ENCODE results near the gene BLOC1S6.

BLOC1S6 gene

DNA sequence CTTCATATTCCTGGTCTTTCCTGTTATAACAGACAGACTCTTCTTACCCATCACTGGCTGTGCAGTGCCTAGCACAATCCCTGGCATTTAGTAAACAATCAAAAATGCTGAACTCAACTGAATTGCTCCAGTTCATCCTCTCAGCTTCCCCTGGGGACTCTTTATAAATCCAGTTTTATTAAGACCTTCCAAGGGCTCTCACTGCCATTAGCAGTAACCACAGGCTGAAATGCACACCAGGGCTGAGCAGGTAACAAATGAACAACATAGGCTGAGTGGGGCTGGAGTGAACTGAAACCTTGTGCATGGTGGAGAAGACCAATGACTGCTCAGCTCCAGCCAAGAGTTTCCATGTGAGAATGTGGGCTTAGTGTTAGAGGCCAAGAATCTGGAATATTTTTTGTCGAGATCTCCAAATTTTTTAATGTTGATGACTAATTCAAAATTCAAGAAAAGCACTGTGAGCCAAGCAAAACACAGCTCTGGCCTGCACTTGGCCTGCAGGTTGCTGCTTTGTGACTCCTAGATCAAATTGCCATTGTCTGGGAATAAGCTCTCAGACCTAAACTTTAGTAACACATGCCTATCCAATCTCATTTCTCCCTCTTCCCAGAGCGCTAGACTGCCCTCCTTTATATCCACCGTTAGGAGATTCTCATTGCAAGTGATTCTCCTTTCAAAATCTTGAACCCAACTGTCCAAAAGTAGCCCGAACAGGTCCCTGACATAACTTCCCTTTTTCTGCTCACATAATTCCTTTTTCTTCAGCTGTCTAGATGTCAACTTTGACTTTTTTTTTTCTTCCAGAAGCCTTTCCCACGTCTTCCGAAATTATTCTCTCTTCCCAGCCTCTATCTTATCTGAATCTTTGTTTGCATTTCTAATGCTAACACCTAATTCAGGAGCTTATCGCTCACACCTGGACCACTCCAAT lies 55.1 kb downstream of the BLOC1S6 start:
- no peaks in the 10 kb centered on the region for H3K9me3 Mint-ChIP-seq
- H3K4me1 Mint-ChIP-seq, result peaks cover 16% of the 10 kb centered on the region
- H3K36me3 Mint-ChIP-seq (ENCODE audit: low read depth), result no peaks in the 10 kb centered on the region
- no peak for DNase-seq
- peaks cover 32% of the 10 kb centered on the region for H3K27me3 Mint-ChIP-seq (ENCODE audit: low read depth, poor library complexity)
- no peak overlapping the region for H3K27ac Mint-ChIP-seq
- no peak overlapping the region for H3K4me3 Mint-ChIP-seq
- TF ChIP-seq, protein P1, sequence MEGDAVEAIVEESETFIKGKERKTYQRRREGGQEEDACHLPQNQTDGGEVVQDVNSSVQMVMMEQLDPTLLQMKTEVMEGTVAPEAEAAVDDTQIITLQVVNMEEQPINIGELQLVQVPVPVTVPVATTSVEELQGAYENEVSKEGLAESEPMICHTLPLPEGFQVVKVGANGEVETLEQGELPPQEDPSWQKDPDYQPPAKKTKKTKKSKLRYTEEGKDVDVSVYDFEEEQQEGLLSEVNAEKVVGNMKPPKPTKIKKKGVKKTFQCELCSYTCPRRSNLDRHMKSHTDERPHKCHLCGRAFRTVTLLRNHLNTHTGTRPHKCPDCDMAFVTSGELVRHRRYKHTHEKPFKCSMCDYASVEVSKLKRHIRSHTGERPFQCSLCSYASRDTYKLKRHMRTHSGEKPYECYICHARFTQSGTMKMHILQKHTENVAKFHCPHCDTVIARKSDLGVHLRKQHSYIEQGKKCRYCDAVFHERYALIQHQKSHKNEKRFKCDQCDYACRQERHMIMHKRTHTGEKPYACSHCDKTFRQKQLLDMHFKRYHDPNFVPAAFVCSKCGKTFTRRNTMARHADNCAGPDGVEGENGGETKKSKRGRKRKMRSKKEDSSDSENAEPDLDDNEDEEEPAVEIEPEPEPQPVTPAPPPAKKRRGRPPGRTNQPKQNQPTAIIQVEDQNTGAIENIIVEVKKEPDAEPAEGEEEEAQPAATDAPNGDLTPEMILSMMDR (IDR thresholded peaks at IDR 0.05), result no peak

DNA sequence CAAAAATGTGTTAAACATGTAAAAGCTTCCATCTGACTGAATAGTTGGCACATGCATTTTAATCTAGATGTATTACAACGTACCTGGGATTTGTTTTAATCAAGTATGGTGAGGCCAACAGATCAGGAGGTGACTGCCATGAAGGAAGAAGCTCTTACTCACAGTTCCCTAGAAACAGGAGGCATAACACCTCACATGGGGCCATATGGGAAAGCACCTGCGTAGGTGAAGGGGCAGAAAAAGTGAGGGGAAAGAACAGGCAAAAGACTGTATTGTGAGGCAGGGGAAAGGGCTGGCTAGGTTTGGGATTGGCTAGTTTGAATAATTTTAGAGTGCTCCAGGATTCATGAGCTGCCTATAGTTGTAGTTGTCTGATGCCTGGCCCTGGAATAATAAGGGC lies 57.3 kb downstream of the BLOC1S6 start:
- H3K9me3 Mint-ChIP-seq, result no peaks in the 10 kb centered on the region
- TF ChIP-seq, protein P1 (IDR thresholded peaks at IDR 0.05), result no peak
- no peak overlapping the region for H3K4me3 Mint-ChIP-seq
- no peak for DNase-seq
- H3K4me1 Mint-ChIP-seq, result peaks cover 16% of the 10 kb centered on the region
- H3K27me3 Mint-ChIP-seq (ENCODE audit: low read depth, poor library complexity), result peaks cover 12% of the 10 kb centered on the region
- no peak overlapping the region for H3K27ac Mint-ChIP-seq
- no peaks in the 10 kb centered on the region for H3K36me3 Mint-ChIP-seq (ENCODE audit: low read depth)

DNA sequence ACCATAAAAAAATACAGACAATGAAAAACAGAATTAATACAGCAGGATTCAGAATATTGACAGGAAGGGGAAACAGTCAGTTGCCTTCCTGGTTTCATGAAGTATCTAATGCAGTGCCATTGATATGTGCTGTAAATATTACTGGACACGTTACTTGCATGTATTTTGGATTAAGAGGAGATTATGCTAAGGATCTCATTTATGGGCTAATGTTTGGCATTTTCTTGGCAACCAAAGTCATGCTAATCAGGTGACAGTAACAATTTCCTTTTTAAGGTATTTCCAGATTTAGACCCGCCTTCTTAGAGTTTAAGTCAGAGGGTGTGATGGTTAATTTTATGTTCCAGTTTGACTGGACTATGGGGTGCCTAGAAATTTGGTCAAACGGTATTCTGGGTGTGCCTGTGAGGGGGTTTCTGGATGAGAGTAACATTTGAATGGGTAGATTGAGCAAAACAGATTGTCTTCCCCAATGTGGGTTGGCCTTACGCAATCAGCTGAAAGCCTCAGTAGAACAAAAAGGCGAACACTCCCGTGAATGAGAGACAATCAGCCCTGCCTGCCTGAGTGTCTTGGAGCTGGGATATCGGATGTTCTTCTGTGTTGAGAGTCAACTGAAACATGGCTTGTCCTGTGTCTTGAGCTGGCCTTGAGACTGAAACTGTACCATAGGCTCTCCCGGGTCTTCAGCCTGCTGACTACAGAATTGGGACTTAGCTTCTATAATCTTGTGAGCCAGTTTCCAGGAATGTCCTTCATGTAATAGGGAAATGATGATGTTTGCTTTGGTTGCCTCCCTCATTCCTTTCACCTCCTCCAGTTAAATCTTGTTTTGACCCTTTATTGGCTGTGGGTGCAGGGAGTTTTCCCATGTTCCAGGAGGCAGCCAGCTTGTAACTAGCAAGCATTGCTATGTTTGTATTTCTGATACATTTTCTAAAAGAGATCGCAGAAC lies 58.1 kb downstream of the BLOC1S6 start:
- TF ChIP-seq, protein P1 (IDR thresholded peaks at IDR 0.05), result no peak
- H3K9me3 Mint-ChIP-seq, result peaks cover 2% of the 10 kb centered on the region
- no peak overlapping the region for H3K4me3 Mint-ChIP-seq
- peaks cover 16% of the 10 kb centered on the region for H3K4me1 Mint-ChIP-seq
- H3K27ac Mint-ChIP-seq, result peak overlapping the region; percentile 24
- no peaks in the 10 kb centered on the region for H3K36me3 Mint-ChIP-seq (ENCODE audit: low read depth)
- H3K27me3 Mint-ChIP-seq (ENCODE audit: low read depth, poor library complexity), result peaks cover 3% of the 10 kb centered on the region
- DNase-seq, result no peak

DNA sequence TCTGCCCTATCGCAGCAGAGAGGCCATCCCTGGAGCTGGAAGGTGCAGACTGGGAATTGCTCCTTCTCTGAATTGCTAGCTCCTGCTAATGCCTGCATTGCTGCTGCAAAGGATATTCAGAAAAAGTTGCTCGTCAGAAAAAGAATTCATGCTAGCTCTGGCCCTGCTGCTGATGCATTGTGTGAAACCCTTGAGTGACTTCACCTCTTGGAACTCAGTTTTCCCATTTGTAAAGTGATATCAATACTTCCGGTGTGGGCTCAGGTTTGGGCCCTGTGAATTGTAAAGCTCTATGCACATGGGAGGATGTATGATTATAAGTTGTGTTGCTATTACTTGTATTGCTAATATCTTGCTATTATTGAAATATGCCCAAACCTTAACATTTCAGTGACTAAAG lies 59.0 kb downstream of the BLOC1S6 start:
- H3K4me1 Mint-ChIP-seq, result peaks cover 16% of the 10 kb centered on the region
- no peak overlapping the region for H3K27ac Mint-ChIP-seq
- no peak for DNase-seq

DNA sequence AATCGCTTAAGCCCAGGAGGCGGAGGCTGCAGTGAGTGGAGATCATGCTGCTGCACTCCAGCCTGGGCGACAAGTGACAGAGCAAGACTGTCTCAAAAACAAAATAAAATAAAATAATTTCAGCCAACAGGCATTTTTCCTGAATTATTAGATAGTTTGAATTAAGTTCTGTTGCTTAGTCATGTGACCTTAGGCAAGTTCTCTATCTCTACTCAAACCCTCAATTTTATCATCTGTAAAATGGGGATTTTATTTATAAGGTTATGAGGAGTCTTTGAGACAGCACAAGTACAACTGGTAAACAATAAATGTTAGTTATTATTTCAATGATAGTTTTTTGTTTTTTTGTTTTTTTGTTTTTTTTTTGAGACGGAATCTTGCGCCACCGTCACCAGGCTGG lies 60.6 kb downstream of the BLOC1S6 start:
- Mint-ChIP-seq H3K27ac (no peak overlapping the region), H3K36me3 (ENCODE audit: low read depth) (no peaks in the 10 kb centered on the region), H3K27me3 (ENCODE audit: low read depth, poor library complexity) (no peaks in the 10 kb centered on the region), H3K4me3 (no peak overlapping the region), H3K9me3 (peaks cover 4% of the 10 kb centered on the region), H3K4me1 (peaks cover 16% of the 10 kb centered on the region)
- TF ChIP-seq, protein P1 (IDR thresholded peaks at IDR 0.05), result no peak
- no peak for DNase-seq

More for the DNA sequence above, 59.0 kb downstream of the BLOC1S6 start:
- Mint-ChIP-seq H3K9me3 (peaks cover 4% of the 10 kb centered on the region), H3K36me3 (ENCODE audit: low read depth) (no peaks in the 10 kb centered on the region), H3K4me3 (no peak overlapping the region), H3K27me3 (ENCODE audit: low read depth, poor library complexity) (no peaks in the 10 kb centered on the region)
- TF ChIP-seq, protein P1 (IDR thresholded peaks at IDR 0.05), result no peak

All from nephron progenitor cell (in vitro differentiated cells).